ENCODE measurements around the gene KCNN3.
"Not testable (repeated sequence)": the region's sequence is repeated elsewhere in the genome, so short reads cannot be mapped to it uniquely, and the experiment has no call there.

The KCNN3 gene

GRCh38 chr1:154707901-154708463 is 162.1 kb downstream of the KCNN3 start:
- no peak for DNase-seq (ENCODE audit: low read depth, low spot score)

GRCh38 chr1:154706851-154707250 is 163.2 kb downstream of the KCNN3 start:
- DNase-seq (ENCODE audit: low read depth, low spot score), result no peak

GRCh38 chr1:154705544-154705943 is 164.5 kb downstream of the KCNN3 start:
- no peak for DNase-seq (ENCODE audit: low read depth, low spot score)

GRCh38 chr1:154703170-154703569 is 166.9 kb downstream of the KCNN3 start:
- DNase-seq (ENCODE audit: low read depth, low spot score), result peak; percentile 34

- no peak for DNase-seq (ENCODE audit: low read depth, low spot score)
These were observed 171.6 kb downstream of the KCNN3 start for GRCh38 chr1:154698320-154699096.

GRCh38 chr1:154697710-154698109 is 172.4 kb downstream of the KCNN3 start:
- DNase-seq (ENCODE audit: low read depth, low spot score), result no peak

- DNase-seq (ENCODE audit: low read depth, low spot score), result no peak
These were observed 173.6 kb downstream of the KCNN3 start for GRCh38 chr1:154696456-154696855.

- peak; percentile 10 for DNase-seq (ENCODE audit: low read depth, low spot score)
These were observed 174.1 kb downstream of the KCNN3 start for GRCh38 chr1:154695985-154696384.

- no peak for DNase-seq (ENCODE audit: low read depth, low spot score)
These were observed 175.1 kb downstream of the KCNN3 start for GRCh38 chr1:154694995-154695394.

- peak; percentile 64 for DNase-seq (ENCODE audit: low read depth, low spot score)
These were observed 181.0 kb downstream of the KCNN3 start for GRCh38 chr1:154689083-154689482.

- DNase-seq (ENCODE audit: low read depth, low spot score), result no peak
These were observed 183.6 kb downstream of the KCNN3 start for GRCh38 chr1:154686507-154686906.

GRCh38 chr1:154683820-154684219 is 186.3 kb downstream of the KCNN3 start:
- DNase-seq (ENCODE audit: low read depth, low spot score), result no peak

- DNase-seq (ENCODE audit: low read depth, low spot score), result no peak
These were observed 187.8 kb downstream of the KCNN3 start for GRCh38 chr1:154682254-154682653.

- not testable (repeated sequence) for DNase-seq (ENCODE audit: low read depth, low spot score)
These were observed 192.2 kb downstream of the KCNN3 start for GRCh38 chr1:154677844-154678243.

GRCh38 chr1:154676847-154677246 is 193.2 kb downstream of the KCNN3 start:
- not testable (repeated sequence) for DNase-seq (ENCODE audit: low read depth, low spot score)

GRCh38 chr1:154674456-154674855 is 195.6 kb downstream of the KCNN3 start:
- not testable (repeated sequence) for DNase-seq (ENCODE audit: low read depth, low spot score)

- not testable (repeated sequence) for DNase-seq (ENCODE audit: low read depth, low spot score)
These were observed 197.8 kb downstream of the KCNN3 start for GRCh38 chr1:154672245-154672644.

- DNase-seq (ENCODE audit: low read depth, low spot score), result not testable (repeated sequence)
These were observed 198.7 kb downstream of the KCNN3 start for GRCh38 chr1:154671412-154671811.

GRCh38 chr1:154670310-154671270 is 199.5 kb downstream of the KCNN3 start:
- not testable (repeated sequence) for DNase-seq (ENCODE audit: low read depth, low spot score)

GRCh38 chr1:154669464-154670282 is 200.4 kb downstream of the KCNN3 start:
- peak; percentile 89 for DNase-seq (ENCODE audit: low read depth, low spot score)

All from astrocyte of the hippocampus (primary cell).